H1 (cell line): Measurements from ENCODE around the gene PIF1. TPM values are rescaled to one million over a fixed set of nuclear protein-coding genes. Genes with fewer than 3 reads are reported as not detected.
A peak's percentile ranks its signal among the peaks of the same experiment; 100 is the strongest.

ENCODE experiments used
- CTCF ChIA-PET: fragments of 300-600 bp; sonication (Branson Sonifier 250); formaldehyde crosslinking; loops from one replicate; lab custom pipeline; 2021; ENCODE audit not compliant: partially characterized antibody; lab: Charles Lee
- POLR2A ChIA-PET: fragments of 300-600 bp; sonication (Branson Sonifier 250); formaldehyde crosslinking; loops from one replicate; lab custom pipeline; 2021; ENCODE audit warnings: inconsistent platforms; ENCODE audit not compliant: partially characterized antibody; lab: Charles Lee
- DNase-seq, 2 experiments: peaks; one replicate each; pipeline versions ENCODE4 v3.0.0 to v3.0.0-alpha.2; 2010 to 2022; ENCODE audit warnings: low spot score in 2 of 2, low read depth in 1 of 2, mixed read lengths in 1 of 2
- FAIRE-seq: peaks from 2 replicates; lab custom pipeline; 2011; peaks lifted over from hg19 to GRCh38; lab: Jason Lieb, UNC
- H2AFZ ChIP-seq: 2 replicates; pipeline ENCODE4 v1.8.1; 2012; ENCODE audit warnings: low read length, inconsistent platforms
- H2AK5ac ChIP-seq: 2 replicates; pipeline ENCODE4 v1.6.1; 2013; ENCODE audit warnings: low read depth, low read length
- H2BK120ac ChIP-seq: replicated peaks from 2 replicates; pipeline ENCODE3; 2013; ENCODE audit warnings: low read depth, low read length, inconsistent platforms
- H2BK12ac ChIP-seq: 2 replicates; pipeline ENCODE4 v1.6.1; 2013; ENCODE audit warnings: low read depth, low read length
- H2BK15ac ChIP-seq: 2 replicates; pipeline ENCODE4 v1.6.1; 2013; ENCODE audit warnings: low read length
- H2BK20ac ChIP-seq: 2 replicates; pipeline ENCODE4 v1.6.1; 2013; ENCODE audit warnings: low read length
- H2BK5ac ChIP-seq: 2 replicates; pipeline ENCODE4 v1.6.1; 2013; ENCODE audit warnings: low read depth, low read length
- H3K14ac ChIP-seq: 2 replicates; pipeline ENCODE4 v1.6.1; 2013; ENCODE audit warnings: inconsistent platforms; ENCODE audit not compliant: insufficient read length
- H3K18ac ChIP-seq: 2 replicates; pipeline ENCODE4 v1.6.1; 2013; ENCODE audit warnings: low read length; ENCODE audit errors: extremely low read depth
- H3K23ac ChIP-seq: 2 replicates; pipeline ENCODE4 v1.6.1; 2013; ENCODE audit warnings: inconsistent platforms; ENCODE audit not compliant: insufficient read length
- H3K23me2 ChIP-seq: 2 replicates; pipeline ENCODE4 v1.6.1; 2013; ENCODE audit warnings: low read depth, low read length
- H3K27ac ChIP-seq: 2 replicates; pipeline ENCODE4 v1.6.1; 2011; ENCODE audit warnings: low read depth, low read length, inconsistent platforms
- H3K27me3 ChIP-seq, 4 experiments: replicated peaks in 1 of 4; 1 replicate in 1 of 4; 2 replicates in 3 of 4; pipeline versions ENCODE4 v1.6.1 to v1.8.1; 2011 to 2013; ENCODE audit warnings: low read length in 3 of 4, mild to moderate bottlenecking in 3 of 4, inconsistent platforms in 2 of 4, mixed read lengths in 2 of 4, moderate library complexity in 1 of 4; ENCODE audit not compliant: control insufficient read depth in 3 of 4, insufficient read depth in 3 of 4; ENCODE audit errors: extremely low read depth in 1 of 4
- H3K36me3 ChIP-seq, 4 experiments: 2 replicates each; pipeline versions ENCODE4 v1.6.1 to v1.8.1; 2011 to 2013; ENCODE audit warnings: mild to moderate bottlenecking in 4 of 4, low read length in 3 of 4, moderate library complexity in 2 of 4, control low read depth in 1 of 4, inconsistent platforms in 1 of 4; ENCODE audit not compliant: insufficient read depth in 4 of 4, control insufficient read depth in 2 of 4
- H3K4ac ChIP-seq: replicated peaks from 2 replicates; pipeline ENCODE3; 2013; ENCODE audit warnings: low read length, low read depth, mixed read lengths, inconsistent platforms; ENCODE audit not compliant: insufficient read length
- H3K4me1 ChIP-seq, 4 experiments: replicated peaks in 1 of 4; 1 replicate in 1 of 4; 2 replicates in 3 of 4; pipeline versions ENCODE4 v1.6.1 to v1.8.1; 2011 to 2013; ENCODE audit warnings: low read length in 3 of 4, inconsistent platforms in 2 of 4, mixed read lengths in 1 of 4; ENCODE audit not compliant: insufficient read depth in 4 of 4, control insufficient read depth in 3 of 4
- H3K4me2 ChIP-seq, 2 experiments: 2 replicates each; pipeline versions ENCODE4 v1.6.1 to v1.8.1; 2011 to 2013; ENCODE audit warnings: low read depth in 2 of 2, low read length in 2 of 2, control low read depth in 1 of 2, inconsistent platforms in 1 of 2, mild to moderate bottlenecking in 1 of 2; ENCODE audit not compliant: insufficient read depth in 1 of 2
- H3K4me3 ChIP-seq, 4 experiments: fragments of 200-600, 300-600 bp in 1 of 4; sonication (generic), shearing (Covaris generic), sonication (Bioruptor Twin) in 1 of 4; 2 replicates each; pipeline versions ENCODE4 v1.5.1 to v1.8.1; 2011 to 2016; ENCODE audit warnings: low read length in 4 of 4, low read depth in 3 of 4, control low read depth in 2 of 4, inconsistent platforms in 2 of 4, mild to moderate bottlenecking in 2 of 4, mixed read lengths in 1 of 4, moderate library complexity in 1 of 4; ENCODE audit not compliant: insufficient read depth in 2 of 4; ENCODE audit errors: extremely low read depth in 1 of 4
- H3K56ac ChIP-seq: replicated peaks from 2 replicates; pipeline ENCODE3; 2013; ENCODE audit warnings: low read depth, mild to moderate bottlenecking, mixed read lengths, low read length, inconsistent platforms; ENCODE audit not compliant: insufficient read length
- H3K79me1 ChIP-seq: 2 replicates; pipeline ENCODE4 v1.6.1; 2013; ENCODE audit warnings: low read depth, low read length, control low read depth
- H3K79me2 ChIP-seq, 2 experiments: 2 replicates each; pipeline versions ENCODE4 v1.6.1 to v1.8.1; 2012 to 2013; ENCODE audit warnings: low read length in 2 of 2, mild to moderate bottlenecking in 2 of 2, inconsistent platforms in 1 of 2; ENCODE audit not compliant: insufficient read depth in 2 of 2, control insufficient read depth in 1 of 2
- H3K9ac ChIP-seq, 4 experiments: replicated peaks in 1 of 4; 1 replicate in 1 of 4; 2 replicates in 3 of 4; pipeline versions ENCODE4 v1.6.1 to v1.8.1; 2011 to 2013; ENCODE audit warnings: low read depth in 3 of 4, low read length in 3 of 4, control low read depth in 2 of 4, mild to moderate bottlenecking in 2 of 4, moderate library complexity in 2 of 4, inconsistent platforms in 1 of 4; ENCODE audit errors: extremely low read depth in 1 of 4
- H3K9me3 ChIP-seq, 2 experiments: 2 replicates each; pipeline versions ENCODE4 v1.6.1 to v1.8.1; 2012 to 2013; ENCODE audit warnings: mild to moderate bottlenecking in 2 of 2, moderate library complexity in 2 of 2, control low read depth in 1 of 2, inconsistent platforms in 1 of 2, low read depth in 1 of 2, low read length in 1 of 2, mixed read lengths in 1 of 2; ENCODE audit not compliant: insufficient read depth in 2 of 2
- H4K20me1 ChIP-seq, 2 experiments: replicated peaks in 1 of 2; 2 replicates each; pipeline versions ENCODE3 to v1.8.1; 2011 to 2013; ENCODE audit warnings: inconsistent platforms in 2 of 2, low read length in 2 of 2, mild to moderate bottlenecking in 1 of 2; ENCODE audit not compliant: insufficient read depth in 2 of 2, control insufficient read depth in 1 of 2
- H4K5ac ChIP-seq: 2 replicates; pipeline ENCODE4 v1.6.1; 2013; ENCODE audit warnings: low read length, low read depth, mixed read lengths, inconsistent platforms; ENCODE audit not compliant: insufficient read length
- H4K8ac ChIP-seq: 2 replicates; pipeline ENCODE4 v1.8.0; 2013; ENCODE audit warnings: mild to moderate bottlenecking, moderate library complexity, low read length, inconsistent platforms; ENCODE audit not compliant: insufficient read depth; ENCODE audit errors: extremely low read depth
- H4K91ac ChIP-seq: replicated peaks from 2 replicates; pipeline ENCODE3; 2013; ENCODE audit warnings: low read length, mixed read lengths, inconsistent platforms; ENCODE audit not compliant: insufficient read length
- ATF3 ChIP-seq: IDR thresholded peaks from 2 replicates; pipeline ENCODE4 v1.6.1; 2011; ENCODE audit warnings: low read depth, mild to moderate bottlenecking, low read length; ENCODE audit not compliant: insufficient read depth
- CBX8 ChIP-seq: fragments of 300-800, 300-1000 bp; sonication (generic); IDR thresholded peaks from 2 replicates; pipeline ENCODE4 v1.7.1; 2016; ENCODE audit warnings: low read depth, low read length, borderline replicate concordance
- CTBP2 ChIP-seq: IDR thresholded peaks from 2 replicates; pipeline ENCODE4 v1.7.0; 2011; ENCODE audit warnings: borderline replicate concordance, mild to moderate bottlenecking, moderate library complexity, mixed read lengths, low read length; ENCODE audit not compliant: insufficient read depth, insufficient read length
- HDAC2 ChIP-seq, 2 experiments: fragments of 300-600 bp in 1 of 2; sonication (generic) in 1 of 2; IDR thresholded peaks; 2 replicates each; pipeline ENCODE4 v1.6.1; 2011 to 2012; ENCODE audit warnings: low read depth in 2 of 2, low read length in 2 of 2, mild to moderate bottlenecking in 2 of 2, moderate library complexity in 2 of 2, borderline replicate concordance in 1 of 2, inconsistent platforms in 1 of 2
- JUND ChIP-seq: IDR thresholded peaks from 2 replicates; pipeline ENCODE4 v1.6.1; 2011; ENCODE audit warnings: mild to moderate bottlenecking, improper control_type of control experiment, low read length
- KDM1A ChIP-seq: fragments of 200-600, 300-600 bp; sonication (generic); IDR thresholded peaks from 2 replicates; pipeline ENCODE4 v1.7.1; 2016; ENCODE audit warnings: mild to moderate bottlenecking, low read length, borderline replicate concordance
- WGBS, 2 experiments: shearing (Covaris generic) in 1 of 2; methylation state at CpG; one replicate each; pipeline versions ENCODE4 v1.1.6 to v1.1.7; 2013 to 2015; ENCODE audit warnings: low lambda C conversion rate in 2 of 2, mixed read lengths in 2 of 2, inconsistent platforms in 1 of 2, low coverage in 1 of 2, missing lambda C conversion rate in 1 of 2; ENCODE audit not compliant: insufficient replicate concordance in 2 of 2, insufficient coverage in 1 of 2, insufficient read length in 1 of 2; ENCODE audit errors: extremely low coverage in 1 of 2, missing lambda C conversion rate in 1 of 2; 5-methylcytosine and 5-hydroxymethylcytosine counted together
- polyA plus RNA-seq, 7 experiments: library from polyadenylated mRNA; depleted of rRNA in 3 of 7; stranded (reverse) in 5 of 7; unstranded in 2 of 7; fragments of >200 nt in 5 of 7; fragments of 200-250 nt in 2 of 7; gene quantifications; 1 replicate in 5 of 7; 2 replicates in 1 of 7; 4 replicates in 1 of 7; pipeline versions ENCODE4 v1.2.1 to v1.2.3, GENCODE V29; 2011 to 2013; ENCODE audit warnings: missing spikeins in 2 of 7, mixed read lengths in 2 of 7
- total RNA-seq: library from RNA; stranded (reverse); fragmentation: NEBNext Ultra II Directional; extraction: Animal tissue kit (Norgen Biotek cat#: 25700); gene quantifications from 2 replicates; pipeline ENCODE4 v1.2.1, GENCODE V29; 2021

The PIF1 gene
- total and polyA plus RNA-seq, 2 of the 8 experiments (the other 6 are each of a cell fraction or from before 2014, with no cell fraction given): 73.3 to 138 TPM

GRCh38 chr15:64842096-64842939 lies 16.9 kb upstream of the PIF1 start:
- CTCF ChIA-PET: interaction anchor here (1.0 to 1.4 kb wide), 2 partner anchors 28 to 64 kb away, joined by 3 to 7 read pairs; no protein-coding TSS in a partner anchor
- H3K23me2 ChIP-seq: peaks cover 15% of the 10 kb centered on the region
- peak overlapping the region; percentile 53; the same call in 1 of the 2 replicates for H3K27ac ChIP-seq
- peak overlapping the region; percentile 85 for H3K18ac ChIP-seq
- no peak overlapping the region for H2AFZ ChIP-seq
- H2BK15ac ChIP-seq: no peak overlapping the region; the same call in 1 of the 2 replicates
- H3K79me1 ChIP-seq: peaks cover 25% of the 10 kb centered on the region
- no peak overlapping the region for H2BK12ac ChIP-seq
- TF ChIP-seq JUND: no peak
- TF ChIP-seq ATF3: no peak
- peak; percentile 75 for TF ChIP-seq KDM1A
- no peak for TF ChIP-seq CTBP2
- peak in 1 of 2 experiments; percentile 41; a peak in 1 of 4 replicates for TF ChIP-seq HDAC2 (IDR thresholded peaks at IDR 0.05; ENCODE audit: borderline replicate concordance in 1 of 2, low read depth in 2 of 2, low read length in 2 of 2)
- TF ChIP-seq CBX8: no peak
- POLR2A ChIA-PET: interaction anchor here (0.9 to 3.0 kb wide), 10 partner anchors 8 to 45 kb away, joined by 3 to 11 read pairs (median 5); partner anchors contain the start of gene PIF1
- H2BK5ac ChIP-seq: peak overlapping the region; percentile 28; the same call in 1 of the 2 replicates
- H3K23ac ChIP-seq: no peak overlapping the region
- H4K91ac ChIP-seq: no peak overlapping the region
- DNase-seq (no peak), FAIRE-seq (no peak)
- no peak overlapping the region for H3K14ac ChIP-seq
- peaks cover 10 to 28% of the 10 kb centered on the region in 2 experiments for H4K20me1 ChIP-seq
- H4K5ac ChIP-seq: no peak overlapping the region
- peak overlapping the region; percentile 90 to 99 (median 92) for H3K4me3 ChIP-seq
- H4K8ac ChIP-seq: peak overlapping the region; percentile 51; the same call in 1 of the 2 replicates
- peaks cover 16 to 30% (median 19%) of the 10 kb centered on the region in 4 experiments for H3K4me1 ChIP-seq
- no peaks in the 10 kb centered on the region for H3K27me3 ChIP-seq
- H3K9me3 ChIP-seq: no peaks in the 10 kb centered on the region
- no peak overlapping the region for H2BK120ac ChIP-seq
- H3K56ac ChIP-seq: peak overlapping the region; percentile 74
- H3K36me3 ChIP-seq: no peaks in the 10 kb centered on the region
- whole genome bisulfite sequencing, 2 experiments: 24% methylated on average over 14 of the region's 26 CpGs; no CpG with 5 or more reads in 1 of the 2 experiments
- H2AK5ac ChIP-seq: 0 out of 2 replicates have a peak overlapping the region, but pooled peaks have one; percentile 46
- no peak overlapping the region for H2BK20ac ChIP-seq
- peak overlapping the region; percentile 48 to 82 (median 72) for H3K9ac ChIP-seq
- peak overlapping the region; percentile 97 to 98 for H3K4me2 ChIP-seq
- peaks cover 4 to 52% of the 10 kb centered on the region in 2 experiments for H3K79me2 ChIP-seq
- peak overlapping the region; percentile 61 for H3K4ac ChIP-seq
